Astrocyte (in vitro differentiated cells and primary cell): ENCODE data around the gene BLOC1S4. TPM values are rescaled to one million over a fixed set of nuclear protein-coding genes. Genes with fewer than 3 reads are reported as not detected.
"Not testable (repeated sequence)": the region's sequence is repeated elsewhere in the genome, so short reads cannot be mapped to it uniquely, and the experiment has no call there.

Experiments used
- DNase-seq: peaks from one replicate; pipeline ENCODE4 v3.0.0-alpha.2; 2010; ENCODE audit warnings: low read depth
- FAIRE-seq: peaks from 2 replicates; lab custom pipeline; 2011; peaks lifted over from hg19 to GRCh38; lab: Jason Lieb, UNC
- H2AFZ ChIP-seq: 2 replicates; pipeline ENCODE4 v1.6.0; 2012; ENCODE audit warnings: low read depth, low read length, inconsistent platforms
- H3K27ac ChIP-seq: 2 replicates; pipeline ENCODE4 v1.5.1; 2011; ENCODE audit warnings: low read depth, low read length, inconsistent platforms
- H3K27me3 ChIP-seq: 2 replicates; pipeline ENCODE4 v1.6.0; 2011; ENCODE audit warnings: low read length, inconsistent platforms; ENCODE audit not compliant: insufficient read depth
- H3K36me3 ChIP-seq: 2 replicates; pipeline ENCODE4 v1.5.1; 2011; ENCODE audit warnings: low read length, inconsistent platforms; ENCODE audit not compliant: insufficient read depth
- H3K4me1 ChIP-seq: 2 replicates; pipeline ENCODE4 v1.5.1; 2011; ENCODE audit warnings: low read length, inconsistent platforms; ENCODE audit not compliant: insufficient read depth
- H3K4me2 ChIP-seq: 2 replicates; pipeline ENCODE4 v1.6.0; 2012; ENCODE audit warnings: low read length, inconsistent platforms
- H3K4me3 ChIP-seq: 2 replicates; pipeline ENCODE4 v1.5.1; 2011; ENCODE audit warnings: low read depth, mild to moderate bottlenecking, low read length, inconsistent platforms; ENCODE audit not compliant: insufficient read depth
- H3K79me2 ChIP-seq: 2 replicates; pipeline ENCODE4 v1.6.0; 2012; ENCODE audit warnings: mild to moderate bottlenecking, low read length, inconsistent platforms; ENCODE audit not compliant: insufficient read depth
- H3K9ac ChIP-seq: 2 replicates; pipeline ENCODE4 v1.6.0; 2012; ENCODE audit warnings: mild to moderate bottlenecking, low read length, inconsistent platforms
- H3K9me3 ChIP-seq: 2 replicates; pipeline ENCODE4 v1.5.1; 2012; ENCODE audit warnings: low read depth, mild to moderate bottlenecking, low read length, inconsistent platforms; ENCODE audit not compliant: insufficient read depth
- H4K20me1 ChIP-seq: 2 replicates; pipeline ENCODE4 v1.6.0; 2012; ENCODE audit warnings: low read length, inconsistent platforms; ENCODE audit not compliant: insufficient read depth
- H3K27ac Mint-ChIP-seq: one replicate; pipeline ENCODE4 v1.8.0; 2021; ENCODE audit warnings: mild to moderate bottlenecking, mixed read lengths; ENCODE audit not compliant: unreplicated experiment
- H3K27me3 Mint-ChIP-seq: one replicate; pipeline ENCODE4 v1.8.0; 2021; ENCODE audit warnings: low read depth, mixed read lengths; ENCODE audit not compliant: unreplicated experiment
- H3K36me3 Mint-ChIP-seq: one replicate; pipeline ENCODE4 v1.8.0; 2021; ENCODE audit warnings: low read depth, mixed read lengths; ENCODE audit not compliant: unreplicated experiment
- H3K4me1 Mint-ChIP-seq: one replicate; pipeline ENCODE4 v1.8.0; 2021; ENCODE audit warnings: low read depth, mixed read lengths; ENCODE audit not compliant: unreplicated experiment
- H3K4me3 Mint-ChIP-seq: one replicate; pipeline ENCODE4 v1.8.0; 2021; ENCODE audit warnings: mild to moderate bottlenecking, moderate library complexity, mixed read lengths; ENCODE audit not compliant: unreplicated experiment
- H3K9me3 Mint-ChIP-seq: one replicate; pipeline ENCODE4 v1.8.0; 2021; ENCODE audit warnings: mild to moderate bottlenecking, mixed read lengths; ENCODE audit not compliant: unreplicated experiment
- EZH2 ChIP-seq: IDR thresholded peaks from 2 replicates; pipeline ENCODE4 v1.6.1; 2012; ENCODE audit warnings: mild to moderate bottlenecking, low read length, inconsistent platforms; ENCODE audit not compliant: insufficient read depth
- total RNA-seq: library from RNA; stranded (reverse); gene quantifications from 2 replicates; pipeline ENCODE4 v1.2.1, GENCODE V29; 2021
- TF ChIP-seq, protein P1 (sequence below): IDR thresholded peaks from 2 replicates; pipeline ENCODE4 v1.5.1; 2011; ENCODE audit warnings: low read depth, mild to moderate bottlenecking, inconsistent platforms, low read length, moderate library complexity; ENCODE audit not compliant: insufficient read depth

BLOC1S4 gene
- total RNA-seq, 1 donor from 2014 or later: 20.9 TPM

GRCh38 chr4:6753891-6754290, 37.9 kb downstream of the BLOC1S4 start:
- no peaks in the 10 kb centered on the region for H3K27me3 Mint-ChIP-seq
- H3K27me3 ChIP-seq: no peaks in the 10 kb centered on the region
- peaks cover 8% of the 10 kb centered on the region for H3K4me1 ChIP-seq
- no peak overlapping the region for H3K4me3 ChIP-seq
- H3K9ac ChIP-seq: no peak overlapping the region
- H3K9me3 Mint-ChIP-seq: peaks cover 3% of the 10 kb centered on the region
- H3K36me3 ChIP-seq: no peaks in the 10 kb centered on the region
- H3K4me2 ChIP-seq: no peak overlapping the region
- no peak overlapping the region for H2AFZ ChIP-seq
- H3K4me1 Mint-ChIP-seq: no peaks in the 10 kb centered on the region
- FAIRE-seq (no peak), DNase-seq (no peak)
- no peak overlapping the region for H3K27ac Mint-ChIP-seq
- H3K79me2 ChIP-seq: no peaks in the 10 kb centered on the region
- no peaks in the 10 kb centered on the region for H3K36me3 Mint-ChIP-seq
- no peak overlapping the region for H3K4me3 Mint-ChIP-seq
- H3K9me3 ChIP-seq: no peaks in the 10 kb centered on the region
- no peak overlapping the region for H3K27ac ChIP-seq
- TF ChIP-seq, protein P1, sequence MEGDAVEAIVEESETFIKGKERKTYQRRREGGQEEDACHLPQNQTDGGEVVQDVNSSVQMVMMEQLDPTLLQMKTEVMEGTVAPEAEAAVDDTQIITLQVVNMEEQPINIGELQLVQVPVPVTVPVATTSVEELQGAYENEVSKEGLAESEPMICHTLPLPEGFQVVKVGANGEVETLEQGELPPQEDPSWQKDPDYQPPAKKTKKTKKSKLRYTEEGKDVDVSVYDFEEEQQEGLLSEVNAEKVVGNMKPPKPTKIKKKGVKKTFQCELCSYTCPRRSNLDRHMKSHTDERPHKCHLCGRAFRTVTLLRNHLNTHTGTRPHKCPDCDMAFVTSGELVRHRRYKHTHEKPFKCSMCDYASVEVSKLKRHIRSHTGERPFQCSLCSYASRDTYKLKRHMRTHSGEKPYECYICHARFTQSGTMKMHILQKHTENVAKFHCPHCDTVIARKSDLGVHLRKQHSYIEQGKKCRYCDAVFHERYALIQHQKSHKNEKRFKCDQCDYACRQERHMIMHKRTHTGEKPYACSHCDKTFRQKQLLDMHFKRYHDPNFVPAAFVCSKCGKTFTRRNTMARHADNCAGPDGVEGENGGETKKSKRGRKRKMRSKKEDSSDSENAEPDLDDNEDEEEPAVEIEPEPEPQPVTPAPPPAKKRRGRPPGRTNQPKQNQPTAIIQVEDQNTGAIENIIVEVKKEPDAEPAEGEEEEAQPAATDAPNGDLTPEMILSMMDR: no peak
- no peak for TF ChIP-seq EZH2
- no peaks in the 10 kb centered on the region for H4K20me1 ChIP-seq

DNA sequence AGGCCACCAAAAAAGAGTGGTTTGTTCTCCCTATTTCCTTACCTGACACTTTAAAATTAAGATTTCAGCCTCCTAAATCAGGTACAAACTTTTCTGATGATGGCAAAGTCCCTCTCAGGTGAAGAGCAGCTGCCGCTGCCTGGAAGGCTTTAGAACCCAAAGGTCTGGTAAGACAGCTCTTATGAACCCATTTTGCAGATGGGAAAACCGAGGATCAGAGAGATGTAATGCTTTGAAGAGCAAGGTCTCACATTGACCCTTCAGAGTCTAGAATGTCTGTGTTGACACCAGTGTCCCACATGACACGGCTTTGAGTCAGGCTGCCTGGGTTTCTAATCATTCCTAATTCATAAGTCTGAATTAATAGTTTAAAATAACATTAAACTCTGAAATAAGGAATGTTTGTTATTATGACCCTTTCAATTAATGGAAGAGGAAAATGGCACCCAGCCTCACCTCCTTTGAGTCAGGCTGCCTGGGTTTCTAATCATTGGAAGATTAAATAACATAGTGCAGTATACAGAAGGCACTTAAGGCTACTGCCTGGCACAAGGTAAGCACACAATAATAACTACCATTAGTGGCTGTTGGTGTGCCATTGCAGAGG, 38.6 kb downstream of the BLOC1S4 start:
- H3K9me3 ChIP-seq: no peaks in the 10 kb centered on the region
- no peak overlapping the region for H3K9ac ChIP-seq
- no peak overlapping the region for H2AFZ ChIP-seq
- H4K20me1 ChIP-seq: no peaks in the 10 kb centered on the region
- H3K4me1 ChIP-seq: peaks cover 1% of the 10 kb centered on the region
- H3K4me2 ChIP-seq: no peak overlapping the region
- no peaks in the 10 kb centered on the region for H3K27me3 Mint-ChIP-seq
- no peaks in the 10 kb centered on the region for H3K27me3 ChIP-seq
- H3K9me3 Mint-ChIP-seq: peaks cover 3% of the 10 kb centered on the region
- DNase-seq (no peak), FAIRE-seq (no peak)
- H3K27ac Mint-ChIP-seq: no peak overlapping the region
- H3K4me3 Mint-ChIP-seq: no peak overlapping the region
- H3K36me3 ChIP-seq: no peaks in the 10 kb centered on the region
- no peak overlapping the region for H3K27ac ChIP-seq
- no peaks in the 10 kb centered on the region for H3K36me3 Mint-ChIP-seq
- no peak for TF ChIP-seq EZH2
- no peaks in the 10 kb centered on the region for H3K79me2 ChIP-seq
- no peak overlapping the region for H3K4me3 ChIP-seq
- H3K4me1 Mint-ChIP-seq: no peaks in the 10 kb centered on the region

GRCh38 chr4:6755088-6755753, 39.2 kb downstream of the BLOC1S4 start:
- Mint-ChIP-seq H3K9me3 (peaks cover 3% of the 10 kb centered on the region), H3K27me3 (no peaks in the 10 kb centered on the region), H3K4me3 (no peak overlapping the region), H3K4me1 (no peaks in the 10 kb centered on the region), H3K27ac (no peak overlapping the region), H3K36me3 (no peaks in the 10 kb centered on the region)
- H3K79me2 ChIP-seq: no peaks in the 10 kb centered on the region
- no peaks in the 10 kb centered on the region for H3K9me3 ChIP-seq
- no peak overlapping the region for H3K4me2 ChIP-seq
- no peak overlapping the region for H3K9ac ChIP-seq
- H4K20me1 ChIP-seq: no peaks in the 10 kb centered on the region
- FAIRE-seq: no peak
- no peaks in the 10 kb centered on the region for H3K4me1 ChIP-seq
- H3K4me3 ChIP-seq: no peak overlapping the region
- no peaks in the 10 kb centered on the region for H3K36me3 ChIP-seq
- no peak overlapping the region for H2AFZ ChIP-seq
- TF ChIP-seq, protein P1: no peak
- TF ChIP-seq EZH2: no peak
- H3K27me3 ChIP-seq: no peaks in the 10 kb centered on the region
- H3K27ac ChIP-seq: no peak overlapping the region
- DNase-seq: no peak

DNA sequence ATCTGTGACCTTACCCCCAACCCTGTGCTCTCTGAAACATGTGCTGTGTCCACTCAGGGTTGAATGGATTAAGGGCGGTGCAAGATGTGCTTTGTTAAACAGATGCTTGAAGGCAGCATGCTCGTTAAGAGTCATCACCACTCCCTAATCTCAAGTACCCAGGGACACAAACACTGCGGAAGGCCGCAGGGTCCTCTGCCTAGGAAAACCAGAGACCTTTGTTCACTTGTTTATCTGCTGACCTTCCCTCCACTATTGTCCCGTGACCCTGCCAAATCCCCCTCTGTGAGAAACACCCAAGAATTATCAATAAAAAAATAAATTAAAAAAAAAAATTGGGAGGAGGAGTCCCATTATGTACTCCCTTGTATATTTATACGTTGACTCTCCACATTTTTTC, 40.4 kb downstream of the BLOC1S4 start:
- not testable (repeated sequence) for H3K4me1 Mint-ChIP-seq

More for the DNA sequence above, 40.4 kb downstream of the BLOC1S4 start:
- not testable (repeated sequence) for H3K27me3 ChIP-seq, H3K9me3 Mint-ChIP-seq, H3K27ac ChIP-seq, H3K27me3 Mint-ChIP-seq, H3K9ac ChIP-seq, H3K36me3 ChIP-seq, FAIRE-seq, H4K20me1 ChIP-seq, H3K4me2 ChIP-seq, H2AFZ ChIP-seq, H3K9me3 ChIP-seq, H3K79me2 ChIP-seq, DNase-seq, H3K27ac Mint-ChIP-seq, H3K36me3 Mint-ChIP-seq, H3K4me3 ChIP-seq, H3K4me1 ChIP-seq, H3K4me3 Mint-ChIP-seq
